IMR-90 (cell line): ENCODE measurements around the gene ATP6V0E2. TPM values are rescaled to one million over a fixed set of nuclear protein-coding genes. Genes with fewer than 3 reads are reported as not detected.

Experiments
- ATAC-seq: fragments of 200-7000 bp; cut with Tn5 transposase; 2 replicates; pipeline ENCODE4 v1.9.1; 2020; ENCODE audit warnings: low read depth, mild to moderate bottlenecking, moderate library complexity
- BruUV-seq: library from RNA; stranded (reverse); fragments of 400-500 nt; replicated peaks from 2 replicates; lab custom pipeline; 2021; lab: Mats Ljungman, UMichigan
- CTCF ChIA-PET: fragments of 300-600 bp; formaldehyde crosslinking; extraction: SDS; loops from one replicate; lab custom pipeline; 2021; ENCODE audit warnings: antibody characterized with exemption; lab: Yijun Ruan, JAX
- POLR2A ChIA-PET: fragments of 300-600 bp; sonication (Branson Sonifier 250); formaldehyde crosslinking; loops from one replicate; lab custom pipeline; 2022; ENCODE audit warnings: antibody characterized with exemption; ENCODE audit not compliant: unreplicated experiment; lab: Charles Lee
- DNase-seq: peaks from one replicate; pipeline ENCODE4 v3.0.0; 2013
- H2AFZ ChIP-seq: replicated peaks from 2 replicates; pipeline ENCODE3; 2013; ENCODE audit warnings: low read length, mild to moderate bottlenecking; ENCODE audit not compliant: poor library complexity
- H2AK5ac ChIP-seq: 2 replicates; pipeline ENCODE4 v1.6.1; 2013; ENCODE audit warnings: low read depth, low read length, inconsistent platforms
- H2AK9ac ChIP-seq: replicated peaks from 2 replicates; pipeline ENCODE3; 2013; ENCODE audit warnings: mild to moderate bottlenecking, low read depth, low read length, moderate library complexity; ENCODE audit not compliant: poor library complexity
- H2BK120ac ChIP-seq: 2 replicates; pipeline ENCODE4 v1.6.1; 2013; ENCODE audit warnings: low read depth, low read length, inconsistent platforms
- H2BK15ac ChIP-seq: 3 replicates; pipeline ENCODE4 v1.6.1; 2013; ENCODE audit warnings: low read depth, low read length, inconsistent platforms
- H2BK20ac ChIP-seq: 2 replicates; pipeline ENCODE4 v1.6.1; 2013; ENCODE audit warnings: low read depth, mild to moderate bottlenecking, inconsistent platforms, low read length, moderate library complexity
- H2BK5ac ChIP-seq: 2 replicates; pipeline ENCODE4 v1.6.1; 2013; ENCODE audit warnings: mild to moderate bottlenecking, low read depth, low read length, inconsistent platforms; ENCODE audit not compliant: poor library complexity, severe bottlenecking
- H3K14ac ChIP-seq: replicated peaks from 2 replicates; pipeline ENCODE4 v1.6.1; 2013; ENCODE audit warnings: low read depth, low read length, inconsistent platforms
- H3K18ac ChIP-seq: 2 replicates; pipeline ENCODE4 v1.6.1; 2013; ENCODE audit warnings: low read depth, low read length, control low read depth
- H3K23ac ChIP-seq: 2 replicates; pipeline ENCODE4 v1.6.1; 2013; ENCODE audit warnings: low read depth, low read length, inconsistent platforms
- H3K27ac ChIP-seq: 2 replicates; pipeline ENCODE4 v1.5.1; 2013; ENCODE audit warnings: mild to moderate bottlenecking, control low read depth, low read length; ENCODE audit not compliant: insufficient read depth
- H3K27me3 ChIP-seq: 2 replicates; pipeline ENCODE4 v1.6.1; 2013; ENCODE audit warnings: low read length; ENCODE audit not compliant: control insufficient read depth, insufficient read depth
- H3K36me3 ChIP-seq: 2 replicates; pipeline ENCODE4 v1.6.1; 2013; ENCODE audit warnings: low read length, mixed read lengths; ENCODE audit not compliant: control insufficient read depth, insufficient read depth
- H3K4ac ChIP-seq: 2 replicates; pipeline ENCODE4 v1.6.1; 2013; ENCODE audit warnings: low read depth, low read length, inconsistent platforms
- H3K4me1 ChIP-seq: 2 replicates; pipeline ENCODE4 v1.6.1; 2013; ENCODE audit warnings: low read length, mixed read lengths; ENCODE audit not compliant: control insufficient read depth, insufficient read depth
- H3K4me2 ChIP-seq: 2 replicates; pipeline ENCODE4 v1.6.1; 2013; ENCODE audit warnings: low read depth, mild to moderate bottlenecking, control low read depth, low read length, moderate library complexity
- H3K4me3 ChIP-seq: 2 replicates; pipeline ENCODE4 v1.5.1; 2013; ENCODE audit warnings: low read depth, mild to moderate bottlenecking, control low read depth, low read length, moderate library complexity; ENCODE audit not compliant: insufficient read depth
- H3K56ac ChIP-seq: 2 replicates; pipeline ENCODE4 v1.6.1; 2013; ENCODE audit warnings: low read length, inconsistent platforms; ENCODE audit not compliant: insufficient read depth; ENCODE audit errors: extremely low read depth
- H3K79me1 ChIP-seq, 2 experiments: 2 replicates each; pipeline ENCODE4 v1.6.1; 2013; ENCODE audit warnings: low read length in 2 of 2, inconsistent platforms in 1 of 2, low read depth in 1 of 2
- H3K9ac ChIP-seq: 2 replicates; pipeline ENCODE4 v1.6.1; 2013; ENCODE audit warnings: low read depth, low read length, control low read depth
- H3K9me1 ChIP-seq: 2 replicates; pipeline ENCODE4 v1.6.1; 2013; ENCODE audit warnings: low read length, inconsistent platforms; ENCODE audit not compliant: insufficient read depth
- H3K9me3 ChIP-seq: 2 replicates; pipeline ENCODE4 v1.6.1; 2013; ENCODE audit warnings: low read length; ENCODE audit not compliant: control insufficient read depth, insufficient read depth
- H4K20me1 ChIP-seq: 2 replicates; pipeline ENCODE4 v1.6.1; 2013; ENCODE audit warnings: low read length, inconsistent platforms; ENCODE audit not compliant: insufficient read depth
- H4K5ac ChIP-seq: 2 replicates; pipeline ENCODE4 v1.6.1; 2013; ENCODE audit warnings: mild to moderate bottlenecking, low read depth, low read length, control low read depth
- H4K8ac ChIP-seq, 2 experiments: 2 replicates each; pipeline ENCODE4 v1.6.1; 2013; ENCODE audit warnings: low read depth in 2 of 2, low read length in 2 of 2, control low read depth in 1 of 2, inconsistent platforms in 1 of 2
- H4K91ac ChIP-seq: 2 replicates; pipeline ENCODE4 v1.6.1; 2013; ENCODE audit warnings: low read depth, low read length, inconsistent platforms; ENCODE audit not compliant: insufficient read depth
- BHLHE40 ChIP-seq: fragments of 150-350 bp; IDR thresholded peaks from 2 replicates; pipeline ENCODE4 v1.6.1; 2016; ENCODE audit warnings: mild to moderate bottlenecking, low read depth, low read length
- CEBPB ChIP-seq: IDR thresholded peaks from 2 replicates; pipeline ENCODE4 v1.6.1; 2012; ENCODE audit warnings: low read depth, low read length, improper control_type of control experiment
- CHD1 ChIP-seq: IDR thresholded peaks from 2 replicates; pipeline ENCODE4 v1.6.1; 2012; ENCODE audit warnings: low read depth, low read length, improper control_type of control experiment
- FOS ChIP-seq: fragments of 150-350 bp; IDR thresholded peaks from 2 replicates; pipeline ENCODE4 v1.6.1; 2016; ENCODE audit warnings: low read depth, low read length
- MAFK ChIP-seq: IDR thresholded peaks from 2 replicates; pipeline ENCODE4 v1.6.1; 2012; ENCODE audit warnings: low read depth, low read length, improper control_type of control experiment
- MAZ ChIP-seq: IDR thresholded peaks from 2 replicates; pipeline ENCODE4 v1.6.1; 2012; ENCODE audit warnings: low read depth, mild to moderate bottlenecking, low read length, improper control_type of control experiment, moderate library complexity, borderline replicate concordance
- MXI1 ChIP-seq: IDR thresholded peaks from 2 replicates; pipeline ENCODE4 v1.6.1; 2012; ENCODE audit warnings: low read depth, mild to moderate bottlenecking, low read length, moderate library complexity, borderline replicate concordance
- POLR2A ChIP-seq: IDR thresholded peaks from 2 replicates; pipeline ENCODE4 v1.6.1; 2012; ENCODE audit warnings: mild to moderate bottlenecking, low read depth, low read length
- RAD21 ChIP-seq: IDR thresholded peaks from 2 replicates; pipeline ENCODE4 v1.6.1; 2012; ENCODE audit warnings: low read length, improper control_type of control experiment
- RCOR1 ChIP-seq: IDR thresholded peaks from 2 replicates; pipeline ENCODE4 v1.6.1; 2012; ENCODE audit warnings: mild to moderate bottlenecking, low read length, improper control_type of control experiment; ENCODE audit not compliant: insufficient replicate concordance
- RFX5 ChIP-seq: IDR thresholded peaks from 2 replicates; pipeline ENCODE4 v1.8.0; 2012; ENCODE audit warnings: low read depth, mild to moderate bottlenecking, low read length, moderate library complexity
- SMC3 ChIP-seq: fragments of 150-350 bp; IDR thresholded peaks from 2 replicates; pipeline ENCODE4 v1.6.1; 2016; ENCODE audit warnings: low read depth, mild to moderate bottlenecking, antibody characterized with exemption, low read length, moderate library complexity
- USF2 ChIP-seq: fragments of 150-350 bp; IDR thresholded peaks from 2 replicates; pipeline ENCODE4 v1.6.1; 2017; ENCODE audit warnings: mild to moderate bottlenecking, antibody characterized with exemption, low read length, low read depth
- WGBS, 2 experiments: methylation state at CpG; one replicate each; pipeline versions ENCODE4 v1.1.5 to v1.1.7; 2013; ENCODE audit warnings: missing lambda C conversion rate in 2 of 2; ENCODE audit not compliant: insufficient read length in 1 of 2; ENCODE audit errors: extremely low coverage in 2 of 2; 5-methylcytosine and 5-hydroxymethylcytosine counted together
- dilution Hi-C: fragments of 300-500 bp; cut with HindIII; formaldehyde crosslinking; loops from one replicate; pipeline ENCODE4 v1.14.3; 2018; ENCODE audit warnings: low sequenced_read_pairs; ENCODE audit not compliant: unreplicated experiment
- in situ Hi-C: fragments of 300-500 bp; cut with MboI; formaldehyde crosslinking; loops from 3 replicates; pipeline ENCODE4 v1.14.3; 2019; ENCODE audit warnings: low sequenced_read_pairs, inconsistent platforms, mixed read lengths
- intact Hi-C: fragments of 100-400 bp; cut with micrococcal nuclease; formaldehyde crosslinking; loops from 2 replicates; pipeline ENCODE4 v1.10.0; 2022
- polyA plus RNA-seq, 3 experiments: library from polyadenylated mRNA; depleted of rRNA; stranded (reverse); fragments of >200 nt; gene quantifications; 2 replicates each; pipeline ENCODE4 v1.2.3, GENCODE V29; 2012; ENCODE audit warnings: low replicate concordance in 1 of 3
- total RNA-seq: library from RNA; depleted of rRNA; stranded (reverse); fragments of >200 nt; gene quantifications from 2 replicates; pipeline ENCODE4 v1.2.3, GENCODE V29; 2012
- TF ChIP-seq, protein P1 (sequence below): conservative IDR thresholded peaks from 2 replicates; pipeline ENCODE4 v1.5.1; 2012; ENCODE audit warnings: mild to moderate bottlenecking, low read depth, low read length, improper control_type of control experiment

ATP6V0E2 gene
- total and polyA plus RNA-seq, 2 of the 4 experiments (the other 2 are of a cell fraction) = 5.7 to 30.3 TPM

DNA sequence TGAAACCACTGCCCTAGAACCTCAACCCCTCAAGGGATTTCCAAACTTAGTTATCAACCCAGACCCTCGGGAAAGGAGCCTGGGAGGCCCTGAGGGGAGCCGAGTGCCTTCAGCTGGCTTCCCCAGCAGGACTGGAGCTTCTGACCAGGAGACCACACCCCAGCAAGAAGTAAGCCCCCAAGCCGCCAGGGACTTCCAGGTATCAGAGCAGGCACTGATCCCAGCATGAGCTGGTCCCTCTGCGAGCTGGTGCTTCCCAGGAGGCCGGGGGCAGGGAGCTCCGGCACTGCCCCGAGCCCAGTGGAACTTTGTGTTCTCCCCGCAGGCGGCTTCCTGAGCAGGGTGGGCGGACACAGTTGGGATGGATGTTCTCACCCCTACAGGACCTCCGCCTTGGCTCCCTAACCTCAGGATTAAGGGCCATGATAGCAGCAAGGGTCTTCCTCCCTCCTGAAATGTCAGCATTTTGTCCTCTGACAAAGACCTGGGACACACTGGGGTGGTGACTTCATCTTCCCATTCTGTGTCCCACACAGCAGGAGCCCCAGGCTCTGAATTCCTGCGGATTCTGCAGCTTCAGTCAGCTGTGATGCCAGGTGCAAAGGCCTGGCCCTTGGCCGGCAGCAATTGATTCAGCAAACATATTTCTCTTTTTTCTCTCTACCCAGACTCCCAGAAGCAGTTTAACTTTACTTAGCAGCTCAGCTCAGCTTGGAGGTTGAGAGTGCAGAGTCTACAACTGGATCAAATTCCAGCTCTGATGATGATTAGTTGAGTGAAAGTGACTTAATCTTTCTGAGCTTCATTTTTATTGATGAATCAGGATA, 11.6 kb downstream of the ATP6V0E2 start (continued):
- no peak for TF ChIP-seq USF2

DNA sequence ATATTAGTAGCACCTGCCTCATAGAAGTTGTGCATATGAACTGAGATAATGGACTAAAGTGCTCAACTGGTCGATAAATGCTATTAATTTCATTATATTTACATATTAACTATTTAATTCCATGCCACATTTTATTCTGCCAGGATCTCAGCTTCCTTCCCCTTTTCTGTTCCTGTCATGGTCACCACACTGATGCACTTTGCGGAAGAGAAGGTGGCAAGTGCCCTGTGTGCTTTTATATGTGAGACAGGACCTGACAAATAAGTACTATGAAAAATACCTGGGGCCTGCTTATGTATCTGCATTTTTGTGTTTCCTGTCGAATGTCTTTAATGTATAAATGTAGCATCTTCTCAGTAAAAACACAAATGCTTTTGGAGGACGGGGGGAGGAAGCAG, 12.2 kb downstream of the ATP6V0E2 start:
- no CpG with 5 or more reads among the region's 4 CpGs for WGBS, 2 experiments
- Histone ChIP-seq H4K20me1 (no peaks in the 10 kb centered on the region), H2BK120ac (no peak overlapping the region), H3K18ac (no peak overlapping the region), H3K23ac (no peak overlapping the region), H3K56ac (no peak overlapping the region), H3K79me1 (no peaks in the 10 kb centered on the region), H4K91ac (no peak overlapping the region), H3K14ac (no peak overlapping the region), H2AK9ac (no peak overlapping the region), H4K8ac (no peak overlapping the region), H2AK5ac (no peak overlapping the region), H2BK15ac (no peak overlapping the region), H4K5ac (no peak overlapping the region), H2AFZ (no peak overlapping the region), H3K9me1 (no peaks in the 10 kb centered on the region), H3K4me1 (peaks cover 3% of the 10 kb centered on the region; the same call in 1 of the 2 replicates), H3K4me3 (no peak overlapping the region), H3K27me3 (no peaks in the 10 kb centered on the region), H3K9ac (no peak overlapping the region), H3K27ac (no peak overlapping the region), H2BK20ac (no peak overlapping the region), H2BK5ac (no peak overlapping the region), H3K4me2 (no peak overlapping the region), H3K9me3 (no peaks in the 10 kb centered on the region), H3K4ac (no peak overlapping the region), H3K36me3 (no peaks in the 10 kb centered on the region)
- DNase-seq (no peak), ATAC-seq (no peak)
- POLR2A ChIA-PET = no interaction called here
- dilution Hi-C loops (no loop called here), intact Hi-C loops (no loop called here), in situ Hi-C loops (no loop called here)
- BruUV-seq = no TSS peak
- CTCF ChIA-PET = no interaction called here
- TF ChIP-seq RCOR1 (no peak), MXI1 (no peak), RAD21 (no peak), BHLHE40 (no peak), POLR2A (no peak), CEBPB (no peak), CHD1 (no peak), MAFK (no peak), FOS (no peak), SMC3 (no peak), MAZ (no peak), RFX5 (no peak)
- TF ChIP-seq, protein P1, sequence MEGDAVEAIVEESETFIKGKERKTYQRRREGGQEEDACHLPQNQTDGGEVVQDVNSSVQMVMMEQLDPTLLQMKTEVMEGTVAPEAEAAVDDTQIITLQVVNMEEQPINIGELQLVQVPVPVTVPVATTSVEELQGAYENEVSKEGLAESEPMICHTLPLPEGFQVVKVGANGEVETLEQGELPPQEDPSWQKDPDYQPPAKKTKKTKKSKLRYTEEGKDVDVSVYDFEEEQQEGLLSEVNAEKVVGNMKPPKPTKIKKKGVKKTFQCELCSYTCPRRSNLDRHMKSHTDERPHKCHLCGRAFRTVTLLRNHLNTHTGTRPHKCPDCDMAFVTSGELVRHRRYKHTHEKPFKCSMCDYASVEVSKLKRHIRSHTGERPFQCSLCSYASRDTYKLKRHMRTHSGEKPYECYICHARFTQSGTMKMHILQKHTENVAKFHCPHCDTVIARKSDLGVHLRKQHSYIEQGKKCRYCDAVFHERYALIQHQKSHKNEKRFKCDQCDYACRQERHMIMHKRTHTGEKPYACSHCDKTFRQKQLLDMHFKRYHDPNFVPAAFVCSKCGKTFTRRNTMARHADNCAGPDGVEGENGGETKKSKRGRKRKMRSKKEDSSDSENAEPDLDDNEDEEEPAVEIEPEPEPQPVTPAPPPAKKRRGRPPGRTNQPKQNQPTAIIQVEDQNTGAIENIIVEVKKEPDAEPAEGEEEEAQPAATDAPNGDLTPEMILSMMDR = no peak
